Ramos (cell line): Measurements from ENCODE around the gene USP17L17.
"Not testable (repeated sequence)": the region's sequence is repeated elsewhere in the genome, so short reads cannot be mapped to it uniquely, and the experiment has no call there.

Experiments
- in situ Hi-C: fragments of 300-500 bp; cut with MboI; formaldehyde crosslinking; loops from one replicate; pipeline ENCODE4 v1.14.3; 2022; ENCODE audit warnings: low sequenced_read_pairs; ENCODE audit not compliant: unreplicated experiment

The USP17L17 gene

GRCh38 chr4:9243579-9243978, at the start of gene USP17L17:
TSS of gene USP17L17 (plus strand) at chr4:9243879. CDS start at chr4:9243879, 0 bp downstream.
- in situ Hi-C loops, result not testable (repeated sequence)

- in situ Hi-C loops, result not testable (repeated sequence)
Measured at GRCh38 chr4:9210357-9210756, 33.3 kb upstream of the USP17L17 start, which contains the start of gene USP17L10. TSS of gene USP17L10 (plus strand) at chr4:9210657. CDS start at chr4:9210657, 0 bp downstream.

GRCh38 chr4:9214701-9215100, 29.0 kb upstream of the USP17L17 start:
- in situ Hi-C loops, result not testable (repeated sequence)

GRCh38 chr4:9215105-9215504, 28.6 kb upstream of the USP17L17 start, which contains the start of gene USP17L11:
TSS of gene USP17L11 (plus strand) at chr4:9215405. CDS start at chr4:9215405, 0 bp downstream.
- in situ Hi-C loops, result not testable (repeated sequence)

GRCh38 chr4:9219852-9220251, 23.8 kb upstream of the USP17L17 start, which contains the start of gene USP17L12:
TSS of gene USP17L12 (plus strand) at chr4:9220152. CDS start at chr4:9220152, 0 bp downstream.
- in situ Hi-C loops, result not testable (repeated sequence)

- in situ Hi-C loops, result not testable (repeated sequence)
Measured at GRCh38 chr4:9224596-9224995, 19.1 kb upstream of the USP17L17 start, which contains the start of gene USP17L13. TSS of gene USP17L13 (plus strand) at chr4:9224896. CDS start at chr4:9224896, 0 bp downstream.

GRCh38 chr4:9230249-9230648, 13.4 kb upstream of the USP17L17 start:
- in situ Hi-C loops, result not testable (repeated sequence)

- in situ Hi-C loops, result not testable (repeated sequence)
Measured at GRCh38 chr4:9234085-9234484, 9.6 kb upstream of the USP17L17 start, which contains the start of gene USP17L15. TSS of gene USP17L15 (plus strand) at chr4:9234385. CDS start at chr4:9234385, 0 bp downstream.

GRCh38 chr4:9238461-9238860, 5.2 kb upstream of the USP17L17 start:
- in situ Hi-C loops, result not testable (repeated sequence)

- in situ Hi-C loops, result not testable (repeated sequence)
Measured at GRCh38 chr4:9247953-9248680, 4.4 kb downstream of the USP17L17 start, which contains the start of gene USP17L18. TSS of gene USP17L18 (plus strand) at chr4:9248630. CDS start at chr4:9248630, 0 bp downstream.

- in situ Hi-C loops, result not testable (repeated sequence)
Measured at GRCh38 chr4:9253078-9253477, 9.4 kb downstream of the USP17L17 start, which contains the start of gene USP17L19. TSS of gene USP17L19 (plus strand) at chr4:9253378. CDS start at chr4:9253378, 0 bp downstream.

GRCh38 chr4:9257824-9258223, 14.1 kb downstream of the USP17L17 start, which contains the start of gene USP17L20:
TSS of gene USP17L20 (plus strand) at chr4:9258124. CDS start at chr4:9258124, 0 bp downstream.
- in situ Hi-C loops, result not testable (repeated sequence)

- in situ Hi-C loops, result not testable (repeated sequence)
Measured at GRCh38 chr4:9262572-9262971, 18.9 kb downstream of the USP17L17 start, which contains the start of gene USP17L21. TSS of gene USP17L21 (plus strand) at chr4:9262872. CDS start at chr4:9262872, 0 bp downstream.

- in situ Hi-C loops, result not testable (repeated sequence)
Measured at GRCh38 chr4:9267319-9267718, 23.6 kb downstream of the USP17L17 start, which contains the start of gene USP17L22. TSS of gene USP17L22 (plus strand) at chr4:9267619. CDS start at chr4:9267619, 0 bp downstream.

GRCh38 chr4:9271719-9272118, 28.0 kb downstream of the USP17L17 start:
- in situ Hi-C loops, result not testable (repeated sequence)
